ENCODE measurements around the gene CEP164. TPM values are rescaled to one million over a fixed set of nuclear protein-coding genes. Genes with fewer than 3 reads are reported as not detected.

The CEP164 gene
- total and polyA plus RNA-seq, 9 of the 15 experiments (the other 6 are each of a cell fraction or from before 2014, with no cell fraction given), result 2.1 to 16.5 (median 10.4) TPM

- TF ChIP-seq CUX1 (CRISPR knock-in tag; IDR thresholded peaks at IDR 0.05) (no peak), ZFP36 (IDR thresholded peaks at IDR 0.05; ENCODE audit: low read depth, low read length, partially characterized antibody) (no peak), RCOR1 (IDR thresholded peaks at IDR 0.05; ENCODE audit: borderline replicate concordance in 1 of 2, low read depth in 2 of 2, low read length in 2 of 2) (peak in 1 of 2 experiments; percentile 72; a peak in 2 of 4 replicates), HDAC8 (tag; IDR thresholded peaks at IDR 0.05) (no peak), CREM (IDR thresholded peaks at IDR 0.05; ENCODE audit: low read depth) (peak; percentile 71), SNAPC5 (CRISPR knock-in tag; IDR thresholded peaks at IDR 0.05) (no peak), TOE1 (IDR thresholded peaks at IDR 0.05; ENCODE audit: borderline replicate concordance) (no peak), TOE1 (CRISPR knock-in tag; IDR thresholded peaks at IDR 0.05; ENCODE audit: borderline replicate concordance, low read depth) (no peak), OTX1 (CRISPR knock-in tag; IDR thresholded peaks at IDR 0.05) (no peak), HLTF (IDR thresholded peaks at IDR 0.05) (no peak; the same call in 1 of the 2 replicates), L3MBTL2 (IDR thresholded peaks at IDR 0.05) (peak; percentile 73), SP2 (IDR thresholded peaks at IDR 0.05; ENCODE audit: extremely low read depth, low read depth, low read length, poor library complexity, severe bottlenecking) (peak; percentile 82), NRF1 (conservative IDR thresholded peaks at IDR 0.05 in 1 of 2, IDR thresholded peaks at IDR 0.05 in 1 of 2) (peak; percentile 74), ZNF707 (CRISPR knock-in tag; conservative IDR thresholded peaks at IDR 0.05) (no peak), ELK1 (CRISPR knock-in tag; IDR thresholded peaks at IDR 0.05) (no peak), ZBTB8A (IDR thresholded peaks at IDR 0.05; ENCODE audit: partially characterized antibody) (no peak), NUFIP1 (IDR thresholded peaks at IDR 0.05; ENCODE audit: partially characterized antibody) (no peak)
- TF ChIP-seq, protein P1, sequence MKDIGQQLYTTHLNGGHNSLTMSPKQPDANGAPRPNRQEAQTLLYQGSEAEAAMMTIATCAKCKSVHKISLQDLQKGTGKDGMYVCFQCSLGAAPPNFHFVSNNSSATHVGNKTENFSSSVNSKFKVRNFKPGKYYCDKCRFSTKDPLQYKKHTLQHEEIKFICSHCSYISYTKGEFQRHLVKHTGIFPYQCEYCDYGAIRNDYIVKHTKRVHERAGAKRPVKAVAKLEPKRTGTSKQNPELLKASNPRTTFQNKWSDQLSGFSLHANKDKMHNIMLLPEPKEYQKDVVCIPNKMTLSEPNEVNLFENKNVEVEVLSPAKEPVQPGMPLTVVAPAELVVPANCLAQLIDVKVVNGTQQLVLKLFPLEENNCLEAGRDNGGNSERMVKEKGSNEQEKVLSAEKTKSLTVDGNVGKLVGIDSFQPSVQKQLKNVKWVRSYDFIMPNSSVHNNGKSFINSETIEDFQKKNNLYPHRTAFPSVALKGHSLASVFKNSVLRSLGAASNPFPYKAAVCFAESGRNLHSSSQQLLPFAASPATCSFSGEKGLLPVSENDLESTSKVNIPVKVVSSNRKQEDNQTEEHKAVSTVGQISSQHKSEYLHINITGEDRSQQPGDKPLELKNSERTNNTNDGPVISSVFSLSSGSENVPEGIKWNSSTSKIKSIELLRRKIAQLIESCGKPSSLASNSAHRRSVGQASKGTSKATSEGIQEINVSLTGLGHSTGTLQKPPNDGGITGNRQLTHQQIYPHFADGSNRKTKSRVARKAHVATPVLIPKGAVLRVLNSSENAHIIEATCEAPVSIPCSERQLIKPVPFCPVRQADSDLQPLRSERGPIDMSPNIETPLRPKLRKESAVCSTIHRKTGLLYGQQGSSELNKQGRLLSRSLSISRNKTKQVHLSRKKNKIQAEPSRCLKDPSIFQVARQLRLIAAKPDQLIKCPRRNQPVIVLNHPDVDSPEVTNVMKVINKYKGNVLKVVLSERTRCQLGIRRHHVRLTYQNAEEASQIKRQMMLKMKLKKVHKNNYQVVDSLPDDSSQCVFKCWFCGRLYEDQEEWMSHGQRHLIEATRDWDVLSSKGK (CRISPR knock-in tag; IDR thresholded peaks at IDR 0.05), result no peak
Measured at GRCh38 chr11:117327567-117328374, at the start of gene CEP164 (continued).
